WTC11 (cell line): ENCODE results near the gene TMEM38B. TPM values are rescaled to one million over a fixed set of nuclear protein-coding genes. Genes with fewer than 3 reads are reported as not detected.

Experiments
- ATF1 ChIP-seq: sonication (generic); formaldehyde crosslinking; IDR thresholded peaks from 2 replicates; pipeline ENCODE4 v1.8.1; 2023; ENCODE audit warnings: mild to moderate bottlenecking, moderate library complexity, missing genetic modification reagents
- ATF6 ChIP-seq: sonication (generic); formaldehyde crosslinking; IDR thresholded peaks from 2 replicates; pipeline ENCODE4 v1.8.1; 2023; ENCODE audit warnings: mild to moderate bottlenecking, missing genetic modification reagents
- CREB1 ChIP-seq: sonication (generic); formaldehyde crosslinking; IDR thresholded peaks from 2 replicates; pipeline ENCODE4 v1.8.0; 2023; ENCODE audit warnings: mild to moderate bottlenecking, missing genetic modification reagents
- CREM ChIP-seq: sonication (generic); formaldehyde crosslinking; IDR thresholded peaks from 2 replicates; pipeline ENCODE4 v1.8.1; 2022; ENCODE audit warnings: mild to moderate bottlenecking, missing genetic modification reagents, moderate library complexity
- E2F5 ChIP-seq: sonication (generic); formaldehyde crosslinking; IDR thresholded peaks from 2 replicates; pipeline ENCODE4 v1.8.1; 2022; ENCODE audit warnings: mild to moderate bottlenecking, moderate library complexity, missing genetic modification reagents
- FOXK1 ChIP-seq: sonication (generic); formaldehyde crosslinking; IDR thresholded peaks from 2 replicates; pipeline ENCODE4 v1.8.0; 2022; ENCODE audit warnings: mild to moderate bottlenecking, moderate library complexity, missing genetic modification reagents
- GRHL2 ChIP-seq: fragments of 250-450 bp; sonication (Bioruptor Pico); IDR thresholded peaks from 2 replicates; pipeline ENCODE4 v1.8.0; 2022; ENCODE audit warnings: mild to moderate bottlenecking, moderate library complexity; ENCODE audit not compliant: insufficient replicate concordance, severe bottlenecking
- GTF2I ChIP-seq: fragments of 250-450 bp; sonication (Bioruptor Pico); conservative IDR thresholded peaks from 2 replicates; pipeline ENCODE4 v1.4.0; 2021; ENCODE audit warnings: mild to moderate bottlenecking
- JAZF1 ChIP-seq: fragments of 250-450 bp; sonication (Bioruptor Pico); IDR thresholded peaks from 2 replicates; pipeline ENCODE4 v1.9.0; 2021; ENCODE audit warnings: moderate library complexity, mild to moderate bottlenecking, inconsistent platforms
- JUN ChIP-seq: sonication (generic); formaldehyde crosslinking; IDR thresholded peaks from 2 replicates; pipeline ENCODE4 v1.8.0; 2023; ENCODE audit warnings: mild to moderate bottlenecking, missing genetic modification reagents
- NFYB ChIP-seq: sonication (generic); formaldehyde crosslinking; conservative IDR thresholded peaks from 2 replicates; pipeline ENCODE4 v1.8.0; 2022; ENCODE audit warnings: low read depth, missing genetic modification reagents
- PRRX2 ChIP-seq: fragments of 250-450 bp; sonication (Bioruptor Pico); IDR thresholded peaks from 2 replicates; pipeline ENCODE4 v1.8.0; 2021; ENCODE audit warnings: mild to moderate bottlenecking
- RELA ChIP-seq: sonication (generic); formaldehyde crosslinking; IDR thresholded peaks from 2 replicates; pipeline ENCODE4 v1.8.1; 2022; ENCODE audit warnings: missing genetic modification reagents, mild to moderate bottlenecking, borderline replicate concordance
- SMAD4 ChIP-seq: sonication (generic); formaldehyde crosslinking; IDR thresholded peaks from 2 replicates; pipeline ENCODE4 v1.8.0; 2022; ENCODE audit warnings: mild to moderate bottlenecking, missing genetic modification reagents
- STAT6 ChIP-seq: sonication (generic); formaldehyde crosslinking; conservative IDR thresholded peaks from 2 replicates; pipeline ENCODE4 v1.8.1; 2023; ENCODE audit warnings: mild to moderate bottlenecking, low read depth, missing genetic modification reagents, moderate library complexity
- TP53 ChIP-seq: sonication (generic); formaldehyde crosslinking; IDR thresholded peaks from 2 replicates; pipeline ENCODE4 v1.8.1; 2023; ENCODE audit warnings: mild to moderate bottlenecking, missing genetic modification reagents
- USF2 ChIP-seq: sonication (generic); formaldehyde crosslinking; IDR thresholded peaks from 2 replicates; pipeline ENCODE4 v1.8.1; 2023; ENCODE audit warnings: mild to moderate bottlenecking, missing genetic modification reagents, moderate library complexity
- ZBTB43 ChIP-seq: sonication (generic); formaldehyde crosslinking; IDR thresholded peaks from 2 replicates; pipeline ENCODE4 v1.8.1; 2023; ENCODE audit warnings: mild to moderate bottlenecking, missing genetic modification reagents
- ZNF425 ChIP-seq: fragments of 250-450 bp; sonication (Bioruptor Pico); conservative IDR thresholded peaks from 2 replicates; pipeline ENCODE4 v1.9.0; 2021; ENCODE audit warnings: mild to moderate bottlenecking
- ZNF532 ChIP-seq: fragments of 250-450 bp; sonication (Bioruptor Pico); IDR thresholded peaks from 2 replicates; pipeline ENCODE4 v1.9.0; 2021; ENCODE audit warnings: mild to moderate bottlenecking, borderline replicate concordance
- ZNF671 ChIP-seq: fragments of 250-450 bp; sonication (Bioruptor Pico); IDR thresholded peaks from 2 replicates; pipeline ENCODE4 v1.8.0; 2021; ENCODE audit warnings: mild to moderate bottlenecking
- ZSCAN18 ChIP-seq: fragments of 250-450 bp; sonication (Bioruptor Pico); IDR thresholded peaks from 2 replicates; pipeline ENCODE4 v2.1.2; 2022; ENCODE audit warnings: mild to moderate bottlenecking, moderate library complexity
- total RNA-seq: library from RNA; stranded (reverse); gene quantifications from 3 replicates; pipeline ENCODE4 v1.2.3, GENCODE V29; 2021

The TMEM38B gene
- total RNA-seq, 1 experiment from 2014 or later = 15.7 TPM

GRCh38 chr9:105656131-105656921, 38.0 kb upstream of the TMEM38B start (continued):
- TF ChIP-seq ATF1 (CRISPR knock-in tag) (no peak), ZBTB43 (0 out of 2 replicates have a peak, but pooled peaks have one; percentile 33), ZNF425 (no peak), TP53 (CRISPR knock-in tag) (0 out of 2 replicates have a peak, but pooled peaks have one; percentile 60), ZNF532 (CRISPR knock-in tag) (no peak), NFYB (CRISPR knock-in tag) (0 out of 2 replicates have a peak, but pooled peaks have one; percentile 9), STAT6 (CRISPR knock-in tag) (no peak), USF2 (no peak), ZSCAN18 (CRISPR knock-in tag) (no peak), SMAD4 (CRISPR knock-in tag) (no peak), ATF6 (no peak), JUN (CRISPR knock-in tag) (peak; percentile 83), CREM (CRISPR knock-in tag) (peak; percentile 61), CREB1 (CRISPR knock-in tag) (0 out of 2 replicates have a peak, but pooled peaks have one; percentile 42), PRRX2 (CRISPR knock-in tag) (no peak), GRHL2 (CRISPR knock-in tag) (no peak), RELA (CRISPR knock-in tag) (no peak; the same call in 1 of the 2 replicates), E2F5 (CRISPR knock-in tag) (no peak), FOXK1 (CRISPR knock-in tag) (peak; percentile 59; the same call in 1 of the 2 replicates), JAZF1 (CRISPR knock-in tag) (no peak), ZNF671 (no peak), GTF2I (CRISPR knock-in tag) (no peak)
